ENCODE data around the gene ELF1.

DNA sequence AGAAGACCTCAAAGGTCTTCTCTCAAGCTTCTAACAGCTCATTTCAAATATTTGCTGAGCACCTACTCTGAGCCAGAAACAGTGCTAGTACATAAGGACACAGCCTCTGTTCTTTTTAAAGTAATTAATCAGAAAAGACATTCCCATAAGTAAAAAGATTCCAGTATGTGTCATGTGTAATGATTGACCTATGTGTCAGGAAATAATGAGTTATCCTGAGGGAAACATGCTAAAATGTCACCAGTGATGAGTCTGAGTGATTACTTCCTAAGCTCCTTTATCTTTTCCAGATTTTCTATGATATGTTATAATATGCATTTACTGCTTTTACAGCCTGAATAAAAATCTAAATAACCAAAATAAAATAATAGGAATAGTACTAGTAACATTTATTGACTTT lies 122.1 kb downstream of the ELF1 start:
- TF ChIP-seq TCF7L2 (IDR thresholded peaks at IDR 0.05; ENCODE audit: low read depth, low read length) (no peak), CTCF (IDR thresholded peaks at IDR 0.05) (no peak), POLR2AphosphoS5 (IDR thresholded peaks at IDR 0.05; ENCODE audit: low read depth, low read length) (no peak), SIN3A (IDR thresholded peaks at IDR 0.05; ENCODE audit: borderline replicate concordance, insufficient read depth, low read depth, low read length) (no peak)
- TF ChIP-seq, protein P1, sequence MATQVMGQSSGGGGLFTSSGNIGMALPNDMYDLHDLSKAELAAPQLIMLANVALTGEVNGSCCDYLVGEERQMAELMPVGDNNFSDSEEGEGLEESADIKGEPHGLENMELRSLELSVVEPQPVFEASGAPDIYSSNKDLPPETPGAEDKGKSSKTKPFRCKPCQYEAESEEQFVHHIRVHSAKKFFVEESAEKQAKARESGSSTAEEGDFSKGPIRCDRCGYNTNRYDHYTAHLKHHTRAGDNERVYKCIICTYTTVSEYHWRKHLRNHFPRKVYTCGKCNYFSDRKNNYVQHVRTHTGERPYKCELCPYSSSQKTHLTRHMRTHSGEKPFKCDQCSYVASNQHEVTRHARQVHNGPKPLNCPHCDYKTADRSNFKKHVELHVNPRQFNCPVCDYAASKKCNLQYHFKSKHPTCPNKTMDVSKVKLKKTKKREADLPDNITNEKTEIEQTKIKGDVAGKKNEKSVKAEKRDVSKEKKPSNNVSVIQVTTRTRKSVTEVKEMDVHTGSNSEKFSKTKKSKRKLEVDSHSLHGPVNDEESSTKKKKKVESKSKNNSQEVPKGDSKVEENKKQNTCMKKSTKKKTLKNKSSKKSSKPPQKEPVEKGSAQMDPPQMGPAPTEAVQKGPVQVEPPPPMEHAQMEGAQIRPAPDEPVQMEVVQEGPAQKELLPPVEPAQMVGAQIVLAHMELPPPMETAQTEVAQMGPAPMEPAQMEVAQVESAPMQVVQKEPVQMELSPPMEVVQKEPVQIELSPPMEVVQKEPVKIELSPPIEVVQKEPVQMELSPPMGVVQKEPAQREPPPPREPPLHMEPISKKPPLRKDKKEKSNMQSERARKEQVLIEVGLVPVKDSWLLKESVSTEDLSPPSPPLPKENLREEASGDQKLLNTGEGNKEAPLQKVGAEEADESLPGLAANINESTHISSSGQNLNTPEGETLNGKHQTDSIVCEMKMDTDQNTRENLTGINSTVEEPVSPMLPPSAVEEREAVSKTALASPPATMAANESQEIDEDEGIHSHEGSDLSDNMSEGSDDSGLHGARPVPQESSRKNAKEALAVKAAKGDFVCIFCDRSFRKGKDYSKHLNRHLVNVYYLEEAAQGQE (IDR thresholded peaks at IDR 0.05; ENCODE audit: insufficient read depth in 1 of 2, low read depth in 2 of 2, low read length in 1 of 2): no peak

All from Panc1 (cell line).